HG02840 (cell line): ENCODE measurements around the gene SELENOF.

ENCODE experiments used
- ATAC-seq: cut with Tn5 transposase; IDR thresholded peaks from one replicate; pipeline ENCODE4 v1.9.1; 2021; ENCODE audit warnings: mild to moderate bottlenecking, moderate library complexity, moderate number of reproducible peaks; ENCODE audit not compliant: unreplicated experiment, low FRiP score

The SELENOF gene

DNA sequence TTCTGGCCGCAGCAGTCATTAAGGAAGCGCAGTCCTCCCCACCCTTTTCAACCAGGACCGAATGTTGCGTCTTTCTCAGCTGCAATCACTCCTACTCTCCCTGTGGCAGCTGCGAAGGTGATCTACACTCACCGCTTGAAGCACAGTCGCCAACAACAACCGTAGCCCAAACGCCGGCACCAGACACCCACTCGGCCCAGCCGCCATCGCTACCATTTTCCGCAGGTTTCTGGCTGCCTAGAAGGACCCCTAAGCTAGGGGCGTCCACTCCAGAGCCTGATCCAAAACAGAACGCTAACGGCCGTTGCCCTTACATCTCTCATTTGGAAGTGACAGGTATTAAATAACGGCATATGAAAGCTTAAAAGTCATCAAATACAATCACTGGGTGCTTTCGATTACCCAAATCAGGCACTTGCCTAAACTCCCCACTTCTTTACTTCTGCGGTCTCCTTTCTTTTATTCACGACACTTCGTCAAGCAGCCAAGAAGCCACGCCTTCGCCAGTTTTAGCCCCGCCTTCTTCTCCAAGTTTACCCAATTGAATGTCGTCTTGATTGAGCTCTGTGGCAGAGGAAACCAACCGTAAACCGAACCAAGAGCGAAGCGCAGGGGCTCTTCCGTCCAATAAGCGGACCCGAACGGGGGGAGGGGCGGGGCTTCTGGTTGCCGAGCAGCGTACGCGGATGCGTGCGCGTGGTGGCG lies at the start of gene SELENOF:
TSS of gene SELENOF (minus strand) at position 231 of the 705 bp plus-strand sequence. CDS start at position 216, 15 bp downstream.
- peak; percentile 89 for ATAC-seq

DNA sequence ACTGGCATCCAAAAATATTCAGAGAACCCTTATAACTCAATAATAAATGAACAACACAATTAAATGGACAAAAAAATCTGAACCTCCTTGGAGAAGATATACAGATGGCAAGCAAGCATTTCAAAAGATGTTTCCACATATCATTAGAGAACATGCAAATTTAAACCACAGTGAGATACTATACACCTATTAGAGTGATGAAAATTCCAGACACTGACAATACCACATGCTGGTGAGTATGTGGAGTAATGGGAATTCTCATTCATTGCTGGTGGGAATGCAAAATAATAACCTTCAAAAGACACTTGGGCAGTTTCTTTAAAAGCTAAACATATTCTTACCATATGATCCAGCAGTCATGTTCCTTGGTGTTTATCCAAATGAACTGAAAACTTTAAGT lies 46.6 kb upstream of the SELENOF start:
- ATAC-seq: no peak

DNA sequence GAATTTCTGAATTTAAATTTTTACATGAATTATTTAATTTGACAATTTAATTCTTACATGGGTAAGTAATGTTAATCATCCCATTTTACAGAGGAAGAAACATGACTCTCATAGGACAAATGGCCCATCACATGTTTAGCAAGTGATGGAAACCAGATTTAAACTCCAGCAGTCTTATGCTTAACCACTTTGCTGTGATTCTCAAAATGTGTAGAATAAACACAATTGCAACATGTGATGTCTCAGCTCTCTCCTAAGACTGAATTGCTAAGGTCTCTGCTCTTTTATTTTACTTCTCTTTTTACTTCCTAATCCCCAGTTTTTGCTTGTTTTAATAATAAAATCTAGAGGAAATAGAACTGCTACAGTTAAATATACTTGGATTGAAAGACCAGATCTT lies 43.3 kb upstream of the SELENOF start:
- no peak for ATAC-seq

DNA sequence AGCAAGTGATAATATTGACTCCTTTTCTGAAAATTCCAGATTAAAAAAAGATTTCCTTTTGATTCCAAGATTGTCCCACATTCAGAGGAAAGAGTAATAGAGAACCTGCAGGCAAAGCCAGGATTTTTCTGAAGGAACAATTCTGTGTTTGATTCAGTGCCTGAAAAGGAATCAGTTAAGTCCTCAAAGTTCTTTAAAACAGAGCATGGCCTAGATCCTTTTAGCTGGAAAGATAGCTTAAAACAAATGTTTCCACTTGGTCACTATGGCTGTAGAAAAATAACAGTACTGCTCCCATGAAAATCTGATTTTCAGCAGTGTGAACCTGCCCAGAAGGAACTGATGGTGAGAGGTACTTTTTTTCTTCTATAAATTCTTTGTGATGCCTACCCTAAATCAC lies 42.3 kb upstream of the SELENOF start:
- no peak for ATAC-seq

DNA sequence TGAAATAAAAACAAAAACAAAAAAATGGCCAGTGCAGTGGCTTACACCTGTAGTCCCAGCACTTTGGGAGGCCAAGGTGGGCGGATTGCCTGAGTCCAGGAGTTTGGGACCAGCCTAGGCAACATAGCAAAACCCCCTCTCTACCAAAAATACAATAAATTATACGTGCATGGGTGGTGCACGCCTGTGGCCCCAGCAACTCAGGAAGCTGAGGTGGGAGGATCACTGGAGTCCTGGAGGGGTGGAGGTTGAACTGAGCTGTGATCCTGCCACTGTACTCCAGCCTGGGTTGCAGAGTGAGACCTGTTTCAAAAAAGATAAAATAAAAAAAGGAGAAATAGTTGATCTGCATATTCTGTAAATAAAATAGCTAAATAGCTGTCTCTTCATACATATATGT lies 41.8 kb upstream of the SELENOF start:
- no peak for ATAC-seq

DNA sequence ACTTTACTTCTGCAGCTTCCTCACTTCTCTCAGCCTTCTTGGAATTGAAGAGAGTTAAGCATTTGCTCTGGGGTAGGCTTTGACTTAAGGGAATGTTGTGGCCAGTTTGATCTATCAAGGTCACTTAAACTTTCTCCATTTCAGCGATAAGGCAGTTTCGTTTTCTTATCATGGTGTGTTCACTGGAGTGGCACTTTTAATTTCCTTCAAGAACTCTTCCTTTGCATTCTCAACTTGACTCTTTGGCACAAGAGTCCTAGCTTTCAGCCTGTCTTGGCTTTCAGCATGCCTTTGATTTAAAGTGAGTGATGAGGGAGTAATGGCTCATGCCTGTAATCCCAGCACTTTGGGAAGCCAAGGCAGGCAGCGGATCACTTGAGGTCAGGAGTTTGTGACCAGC lies 39.2 kb upstream of the SELENOF start:
- ATAC-seq: no peak

DNA sequence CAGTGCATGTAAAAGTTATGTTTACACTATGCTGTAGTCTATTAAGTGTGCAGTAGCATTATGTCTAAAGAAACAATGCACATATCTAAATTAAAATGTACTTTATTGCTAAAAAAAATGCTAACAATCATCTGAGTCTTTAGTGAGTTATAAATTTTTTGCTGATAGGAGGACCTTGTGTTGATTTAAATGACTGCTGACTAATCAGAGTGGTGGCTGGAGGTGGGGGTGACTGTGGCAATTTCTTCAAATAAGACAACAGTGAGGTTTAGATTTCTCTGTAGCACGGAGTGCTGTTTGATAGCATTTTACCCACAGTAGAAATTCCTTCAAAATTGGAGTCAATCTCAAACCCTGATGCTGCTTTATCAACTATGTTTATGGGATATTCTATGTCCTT lies 37.5 kb upstream of the SELENOF start:
- ATAC-seq: no peak

DNA sequence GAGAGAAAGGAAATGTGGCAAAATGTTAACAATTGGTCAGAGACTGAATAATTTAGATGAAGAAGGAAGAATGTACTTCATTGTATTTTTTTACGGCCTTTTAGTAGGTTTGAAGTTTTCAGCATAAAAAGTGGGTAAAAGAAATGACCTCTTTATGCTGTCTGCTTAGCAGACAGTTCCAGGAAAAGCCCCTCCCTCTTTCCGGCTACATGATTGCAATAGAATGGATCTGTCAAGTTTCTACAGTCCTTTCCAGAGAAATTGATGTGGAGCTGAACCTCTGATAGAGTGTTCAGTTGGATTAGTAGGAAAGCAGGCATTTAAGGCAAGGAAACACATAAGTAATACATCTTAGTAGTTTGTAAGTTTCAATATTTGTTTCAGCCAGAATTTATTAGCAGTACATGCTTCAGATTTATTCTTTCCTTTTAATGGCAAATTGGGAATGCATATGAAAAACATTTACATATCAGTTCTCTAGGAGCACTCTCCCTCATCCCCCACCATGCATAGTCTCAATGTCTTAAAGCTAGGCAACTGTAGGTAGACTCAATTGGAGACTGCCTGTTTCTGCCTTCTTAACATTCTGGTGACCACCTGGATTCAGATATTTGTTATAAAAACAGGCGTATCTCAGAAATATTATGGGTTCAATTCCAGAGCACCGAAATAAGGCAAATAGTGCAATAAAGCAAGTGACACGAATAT lies 36.9 kb upstream of the SELENOF start:
- no peak for ATAC-seq

DNA sequence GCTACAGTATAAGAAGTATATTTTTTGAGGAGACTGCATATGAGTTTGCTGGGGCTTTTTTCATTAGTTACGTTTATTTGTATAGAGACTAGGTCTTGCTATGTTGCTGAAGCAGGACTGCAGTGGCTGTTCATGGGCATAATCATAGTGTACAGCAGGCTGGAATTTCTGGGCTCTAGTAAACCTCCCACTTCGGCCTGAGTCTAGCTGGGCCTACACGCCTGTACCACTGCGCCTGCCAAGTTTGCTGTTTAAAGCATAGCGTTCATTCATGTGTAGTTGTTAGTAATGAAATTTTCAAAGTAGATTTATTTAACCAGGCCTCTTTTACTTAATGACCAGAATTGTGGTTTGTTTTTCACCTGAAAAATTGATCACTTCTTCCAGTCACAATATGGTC lies 34.3 kb upstream of the SELENOF start:
- no peak for ATAC-seq

DNA sequence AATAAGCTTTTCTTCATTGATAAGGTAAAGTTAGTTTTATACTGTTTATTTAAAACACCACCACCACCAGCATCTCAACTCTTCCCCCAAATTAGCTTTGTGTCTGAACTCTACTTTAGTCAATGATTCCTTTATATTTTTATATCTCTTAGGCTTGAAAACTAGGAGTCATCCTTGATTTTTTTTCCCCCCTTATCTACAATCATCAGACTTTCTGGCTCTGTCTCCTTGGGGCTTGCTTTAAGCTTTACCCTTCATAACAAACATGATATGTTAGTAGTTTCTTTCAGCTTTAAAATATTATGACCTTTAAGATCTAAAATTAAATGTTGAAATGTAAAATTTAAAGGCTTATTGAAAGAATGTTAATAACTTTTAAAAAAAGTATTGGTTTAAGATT lies 28.8 kb upstream of the SELENOF start:
- ATAC-seq: no peak

DNA sequence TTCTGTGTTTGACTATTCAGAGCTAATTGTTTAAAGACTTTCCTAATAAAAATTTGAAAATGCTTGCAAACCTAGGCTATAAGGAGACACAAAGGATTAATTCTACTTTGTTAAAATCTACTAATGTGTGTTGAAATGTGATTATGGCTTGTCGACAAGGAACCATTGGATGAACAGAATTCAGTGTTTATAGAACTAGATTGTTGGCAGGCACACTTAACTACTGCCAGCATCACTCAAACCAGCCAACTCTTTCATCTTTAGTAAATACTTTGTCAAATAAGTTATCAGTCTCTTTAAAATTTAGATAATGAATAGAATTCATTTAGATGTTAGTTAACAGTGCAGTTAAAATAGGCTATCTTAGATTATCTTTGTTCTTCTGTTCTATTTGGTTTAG lies 28.1 kb upstream of the SELENOF start:
- ATAC-seq: no peak

DNA sequence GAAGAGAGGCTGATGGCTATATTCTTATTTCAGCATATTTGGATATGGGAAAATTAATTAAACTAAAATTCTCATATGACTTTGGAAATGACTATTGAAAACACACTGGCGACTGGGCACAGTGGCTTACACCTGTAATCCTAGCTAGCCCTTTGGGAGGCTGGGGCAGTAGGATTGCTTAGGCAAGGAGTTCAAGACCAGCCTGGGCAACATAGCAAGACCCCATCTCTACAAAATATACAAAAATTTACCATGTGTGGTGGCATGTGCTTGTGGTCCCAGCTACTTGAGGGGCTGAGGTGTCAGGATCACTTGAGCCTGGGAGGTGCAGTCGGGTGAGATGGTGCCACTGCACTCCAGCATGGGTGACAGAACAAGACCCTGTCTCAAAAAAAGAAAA lies 26.7 kb upstream of the SELENOF start:
- ATAC-seq: no peak

DNA sequence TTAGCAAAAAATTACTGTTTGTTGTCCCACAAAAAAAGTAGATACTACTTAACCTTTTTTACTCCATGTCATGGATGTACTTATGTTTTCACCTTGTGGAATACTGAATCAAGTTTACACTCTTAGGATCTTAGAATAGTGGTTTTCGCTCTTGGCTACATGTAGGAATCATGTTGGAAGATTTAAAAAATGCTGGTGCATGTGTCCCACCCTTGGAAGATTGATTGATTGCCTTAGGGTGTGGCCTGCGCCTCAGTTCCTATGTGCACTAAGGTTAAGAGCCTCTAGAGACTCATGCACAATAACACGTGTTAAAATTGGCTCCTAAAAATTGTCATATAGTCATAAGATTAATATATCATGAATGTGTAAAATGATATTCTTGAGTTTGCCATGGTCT lies 25.5 kb upstream of the SELENOF start:
- ATAC-seq: no peak

DNA sequence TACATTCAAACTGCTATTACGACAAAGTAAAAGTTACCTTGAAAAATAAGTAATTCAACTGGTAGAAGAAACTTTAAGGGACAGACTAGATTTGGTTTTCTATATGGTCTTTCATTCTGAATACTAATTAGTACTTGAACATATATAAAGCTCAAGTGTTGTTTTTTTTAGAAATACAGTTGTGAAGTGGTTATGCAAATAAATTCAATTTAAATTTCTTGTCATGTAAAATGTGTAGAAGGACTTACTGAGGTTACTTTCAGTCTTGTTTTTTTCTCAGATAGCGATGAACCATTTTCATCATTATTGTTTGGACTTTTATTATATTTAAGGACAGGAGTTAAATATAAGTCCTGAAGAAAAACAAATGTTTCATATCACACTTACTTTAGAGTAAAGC lies 24.9 kb upstream of the SELENOF start:
- ATAC-seq: no peak

DNA sequence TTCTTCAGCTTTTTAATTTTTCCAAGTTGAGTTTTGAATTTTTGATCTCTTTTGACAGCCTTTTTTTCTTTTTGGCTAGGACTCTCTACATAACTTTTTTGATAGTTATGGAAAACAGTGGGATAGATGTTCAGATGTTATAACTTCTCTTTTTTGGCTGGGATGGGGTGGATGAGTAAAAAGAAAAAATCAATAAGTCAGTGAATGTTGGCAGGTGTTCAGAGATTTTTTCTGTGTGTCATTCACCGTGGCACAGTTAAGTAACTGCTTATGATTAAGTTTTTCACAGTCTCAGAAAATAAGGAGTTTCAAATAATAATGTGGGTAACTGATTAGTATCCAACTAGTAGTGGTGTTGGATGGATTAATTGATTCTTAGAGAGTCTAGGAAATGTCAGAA lies 24.5 kb upstream of the SELENOF start:
- ATAC-seq: no peak

DNA sequence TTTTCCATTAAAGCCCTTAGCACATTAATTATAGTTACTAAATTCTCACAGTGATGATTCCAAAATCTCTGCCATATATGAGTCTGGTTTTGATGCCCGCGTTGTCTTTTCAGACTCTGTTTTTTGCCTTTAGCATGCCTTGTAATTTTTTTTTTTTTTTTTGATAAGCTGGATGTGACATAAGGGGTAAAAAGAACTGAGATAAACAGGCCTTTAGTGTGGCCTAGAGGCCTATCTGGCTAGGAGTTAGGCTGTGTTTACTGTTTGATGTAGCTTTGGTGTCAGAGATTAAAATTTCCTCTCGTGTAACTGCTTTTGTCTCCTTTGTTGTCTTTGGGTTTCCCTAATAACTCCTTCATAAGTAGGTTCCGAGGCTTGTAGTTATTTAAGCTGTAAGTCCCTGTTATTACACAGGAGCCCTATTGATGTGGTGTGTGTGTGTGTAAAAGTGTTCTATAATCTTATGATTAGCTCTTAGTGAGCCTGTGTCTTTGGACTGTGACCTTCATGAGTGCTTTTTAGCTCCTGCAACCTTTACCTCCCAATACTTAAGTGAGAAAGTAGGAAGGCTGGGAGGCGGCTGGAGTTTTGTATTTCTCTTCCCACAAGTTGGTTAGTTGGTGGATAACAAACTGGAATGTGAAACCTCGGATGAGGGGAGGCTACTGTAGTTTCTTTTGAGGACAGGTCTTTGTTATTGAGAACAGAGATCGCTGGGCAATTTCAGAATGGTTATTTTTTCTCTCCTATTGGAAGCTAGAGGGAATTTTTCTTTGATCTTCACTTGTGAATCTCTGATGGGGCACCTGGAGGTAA lies 19.8 kb upstream of the SELENOF start:
- no peak for ATAC-seq

DNA sequence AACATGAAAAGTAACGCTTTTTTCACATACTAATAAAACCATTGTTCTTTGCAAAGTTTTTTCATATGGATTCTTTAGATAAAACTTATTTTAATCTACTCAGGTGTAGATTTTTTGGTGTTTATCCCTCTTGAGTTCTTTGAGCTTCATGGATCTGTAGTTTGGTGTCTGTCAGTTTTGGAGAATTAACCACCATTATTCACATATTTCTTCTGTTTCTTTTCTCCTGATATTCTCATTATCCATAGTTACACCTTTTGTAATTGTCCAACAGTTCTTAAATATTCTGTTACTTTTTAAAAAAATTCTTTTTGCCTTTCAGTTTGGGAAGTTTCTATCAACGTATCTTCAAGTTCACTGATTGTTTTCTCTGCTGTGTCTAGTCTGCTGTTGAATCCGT lies 19.1 kb upstream of the SELENOF start:
- no peak for ATAC-seq

DNA sequence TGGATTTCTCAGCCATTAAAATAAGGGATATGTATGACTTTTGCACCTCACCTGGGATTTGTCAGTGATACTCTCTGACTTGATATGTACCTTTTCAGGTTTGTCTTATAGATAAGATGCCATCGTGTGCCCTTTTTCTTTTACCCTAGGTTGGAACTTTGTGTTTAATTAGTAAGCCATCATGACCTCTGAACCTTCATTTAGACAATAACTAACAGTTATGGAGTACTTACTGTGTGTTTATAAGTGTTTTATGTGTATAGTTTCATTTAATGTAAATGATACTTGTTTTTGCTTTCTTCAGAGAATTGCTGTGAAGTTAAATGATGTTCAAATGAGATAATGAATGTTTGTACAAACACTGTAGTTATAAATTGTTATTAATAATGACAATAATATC lies 14.9 kb upstream of the SELENOF start:
- ATAC-seq: no peak

DNA sequence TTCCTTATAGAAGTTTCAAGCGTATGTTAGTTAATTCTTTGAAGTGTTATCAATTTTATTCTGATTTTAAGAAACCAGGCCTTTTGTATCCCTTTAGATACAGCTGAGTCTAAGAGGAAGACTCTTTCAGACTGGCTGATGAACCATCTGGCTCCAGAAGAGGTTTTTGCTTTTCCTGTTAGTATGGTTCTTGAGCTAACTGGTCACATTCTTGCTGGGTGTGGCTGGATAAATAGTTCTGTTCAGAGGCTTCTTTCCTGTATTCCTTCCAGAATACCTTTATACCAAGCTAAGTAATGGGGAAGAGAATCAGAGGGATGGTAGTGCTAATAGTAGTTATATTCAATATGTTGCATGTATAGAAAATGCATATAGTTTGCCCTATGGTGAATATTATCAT lies 13.0 kb upstream of the SELENOF start:
- no peak for ATAC-seq

DNA sequence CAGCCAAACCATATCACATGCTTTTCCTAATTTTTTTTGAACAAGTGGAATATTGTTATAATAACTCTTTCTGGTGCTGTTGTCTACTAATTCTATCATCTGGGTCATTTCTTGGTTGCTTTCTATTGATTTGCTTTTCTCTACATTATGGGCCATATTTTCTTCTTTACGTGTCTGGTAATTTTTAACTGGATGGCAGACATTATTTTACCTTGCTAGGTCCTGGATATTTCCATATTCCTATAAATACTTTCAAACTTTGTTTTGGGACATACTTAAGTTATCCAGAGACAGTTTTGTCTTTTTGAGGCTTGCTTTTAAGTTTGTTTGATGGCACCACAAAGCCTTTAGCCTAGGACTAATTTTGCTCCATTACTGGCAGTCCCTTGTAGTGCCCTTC lies 11.8 kb upstream of the SELENOF start:
- no peak for ATAC-seq

DNA sequence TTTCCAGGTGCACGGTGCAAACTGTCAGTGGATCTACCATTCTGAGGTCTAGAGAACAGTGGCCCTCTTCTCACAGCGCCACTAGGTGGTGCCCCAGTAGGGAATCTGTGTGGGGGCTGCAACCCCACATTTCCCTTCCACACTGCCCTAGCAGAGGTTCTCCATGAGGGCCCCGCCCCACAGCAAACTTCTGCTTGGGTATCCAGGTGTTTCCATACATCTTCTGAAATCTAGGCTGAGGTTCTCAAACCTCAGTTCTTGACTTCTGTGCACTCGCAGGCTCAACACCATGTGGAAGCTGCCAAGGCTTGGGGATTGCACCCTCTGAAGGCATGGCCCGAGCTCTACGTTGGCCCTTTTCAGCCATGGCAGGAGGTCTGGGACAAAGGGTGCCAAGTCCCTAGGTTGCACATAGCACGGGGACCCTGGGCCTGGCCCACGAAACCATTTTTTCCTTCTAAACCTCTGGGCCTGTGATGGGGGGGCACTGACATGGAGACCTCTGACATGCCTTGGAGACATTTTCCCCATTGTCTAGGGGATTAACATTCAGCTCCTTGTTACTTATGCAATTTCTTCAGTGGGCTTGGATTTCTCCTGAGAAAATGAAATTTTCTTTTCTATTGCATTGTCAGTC lies 10.5 kb upstream of the SELENOF start:
- no peak for ATAC-seq
